Measurements from ENCODE around the gene BCAS3.
A peak's percentile ranks its signal among the peaks of the same experiment; 100 is the strongest.

BCAS3 gene

DNA sequence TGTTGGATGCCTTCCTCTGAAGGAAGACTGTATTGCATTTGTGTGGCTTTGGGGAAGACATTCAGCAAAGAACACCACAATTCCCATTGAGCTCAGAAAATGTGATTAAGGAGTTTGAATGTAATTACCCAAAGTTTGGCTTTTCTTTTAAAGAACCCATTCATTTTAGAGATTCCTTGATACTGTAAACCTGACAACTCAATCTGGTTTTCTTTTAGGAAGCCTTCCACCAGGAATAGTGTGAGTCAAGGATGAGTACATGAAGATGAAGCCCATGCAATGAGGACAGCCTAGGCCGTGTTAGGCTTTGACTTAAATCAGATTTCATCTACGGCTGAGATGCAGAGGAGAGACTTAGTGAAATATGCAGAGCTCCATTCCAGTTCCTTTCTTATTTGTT, 450.3 kb downstream of the BCAS3 start:
- TF ChIP-seq GATA1 (IDR thresholded peaks at IDR 0.05; ENCODE audit: low read depth, low read length) (no peak), POLR2A (IDR thresholded peaks at IDR 0.05; ENCODE audit: low read length) (no peak)
- no peak for DNase-seq

DNA sequence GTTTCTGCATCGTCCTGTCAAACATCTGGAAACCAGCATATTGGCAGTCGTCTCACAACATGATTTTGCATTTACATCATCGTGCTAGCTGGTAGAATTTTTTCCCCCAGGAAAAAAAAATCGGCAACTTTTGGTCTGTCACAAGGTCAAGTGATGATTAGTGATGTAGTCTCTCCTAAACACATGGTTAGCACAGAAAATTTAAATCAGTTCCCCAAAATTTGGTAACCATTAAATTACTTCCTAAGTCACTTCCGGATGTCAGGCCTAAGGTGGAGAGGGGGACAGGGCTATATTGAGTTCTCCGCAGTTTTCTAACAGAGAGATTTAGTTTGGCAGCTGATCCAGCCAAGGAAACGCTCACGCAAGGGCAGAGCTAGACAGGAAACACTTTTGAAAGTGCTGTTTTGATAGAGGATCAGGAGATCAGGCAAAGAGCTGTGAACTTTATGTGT, 451.0 kb downstream of the BCAS3 start:
- no peak for DNase-seq
- no peak for TF ChIP-seq GATA1 (IDR thresholded peaks at IDR 0.05; ENCODE audit: low read depth, low read length)
- no peak for TF ChIP-seq POLR2A (IDR thresholded peaks at IDR 0.05; ENCODE audit: low read length)

DNA sequence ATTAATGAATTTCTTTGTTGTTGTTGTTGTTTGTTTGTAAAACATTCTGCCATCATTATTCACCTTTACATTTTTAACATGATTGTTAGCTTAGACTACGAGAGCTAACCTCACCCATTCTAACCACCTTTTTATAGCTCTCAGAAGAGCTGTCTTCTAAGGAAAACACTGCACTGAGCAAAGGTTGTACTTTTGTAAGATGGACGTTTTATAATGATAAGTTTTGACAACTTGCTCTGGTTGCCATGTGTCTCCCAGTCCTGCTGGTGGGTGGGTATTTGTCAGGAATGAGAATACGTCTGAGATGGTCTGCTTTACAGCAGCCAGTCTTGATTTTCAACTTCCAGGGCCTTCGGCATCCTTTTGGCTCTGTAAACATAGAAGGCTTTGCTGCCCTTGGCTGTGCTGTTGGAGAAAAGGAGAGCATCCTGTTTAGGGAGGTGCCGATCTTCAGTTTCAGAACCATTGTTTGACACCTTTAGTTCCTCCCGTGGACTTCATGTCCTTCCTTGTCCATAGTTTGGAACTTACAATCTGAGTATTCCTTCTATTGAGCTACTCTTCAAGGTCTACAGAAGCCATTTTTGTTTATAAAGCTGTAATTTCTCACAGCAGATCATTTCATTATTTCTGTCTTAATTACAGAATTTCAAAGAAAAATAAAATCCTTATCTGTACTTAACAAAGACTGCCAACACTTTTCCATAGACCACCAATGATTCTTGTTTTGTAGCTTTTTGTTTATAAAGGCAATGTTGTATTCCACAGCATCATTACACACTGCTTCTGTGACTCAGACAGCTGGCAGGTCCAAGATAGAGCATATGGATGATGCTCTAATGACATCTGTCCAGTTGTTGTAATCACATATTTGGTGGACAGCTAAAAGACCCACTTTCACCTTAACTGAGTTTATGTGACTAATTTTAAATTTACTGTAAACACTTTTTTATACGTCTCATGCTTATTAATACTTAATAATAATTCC, 451.9 kb downstream of the BCAS3 start:
- no peak for TF ChIP-seq POLR2A (IDR thresholded peaks at IDR 0.05; ENCODE audit: low read length)
- TF ChIP-seq GATA1 (IDR thresholded peaks at IDR 0.05; ENCODE audit: low read depth, low read length), result no peak

DNA sequence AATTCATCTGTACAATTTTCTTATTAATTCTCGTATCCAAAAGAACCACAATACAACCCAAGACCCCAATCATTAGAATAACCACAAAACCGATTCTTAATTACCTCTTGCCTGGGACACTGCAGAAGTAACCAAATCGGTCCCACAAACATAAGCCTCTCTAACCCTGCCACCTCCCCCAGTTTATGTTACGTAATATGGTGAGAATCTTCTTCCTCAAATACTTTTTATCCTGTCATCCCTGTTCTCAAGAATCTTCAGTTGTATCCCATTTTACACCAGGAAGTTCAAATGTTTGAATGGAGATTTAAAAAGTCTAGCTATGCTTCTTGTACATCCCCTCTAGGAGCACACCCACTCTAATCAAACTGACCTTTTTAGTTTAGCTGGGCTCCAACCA, 452.7 kb downstream of the BCAS3 start:
- no peak for TF ChIP-seq POLR2A (IDR thresholded peaks at IDR 0.05; ENCODE audit: low read length)
- no peak for TF ChIP-seq GATA1 (IDR thresholded peaks at IDR 0.05; ENCODE audit: low read depth, low read length)
- DNase-seq, result no peak

More for the DNA sequence above, 451.9 kb downstream of the BCAS3 start:
- DNase-seq, result no peak

DNA sequence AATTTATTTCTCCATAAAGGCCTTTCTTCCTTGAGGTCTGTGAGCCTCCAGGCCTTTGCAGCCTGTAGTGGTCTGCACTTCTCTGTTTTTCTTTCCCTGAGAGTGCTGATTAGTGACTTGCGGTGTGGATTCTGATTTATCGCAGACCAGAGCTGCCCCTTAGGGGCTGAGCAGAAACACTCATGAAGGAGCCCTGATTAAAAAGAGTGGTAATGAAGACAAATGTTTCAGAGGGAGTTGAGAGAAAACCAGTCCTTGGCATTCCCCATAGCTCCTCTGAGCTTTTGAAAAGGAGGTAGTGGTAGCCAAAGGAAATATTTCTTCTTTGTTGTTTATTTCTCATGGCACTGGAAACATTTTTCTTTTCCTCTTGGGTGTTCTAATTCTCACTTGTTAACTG, 453.9 kb downstream of the BCAS3 start:
- TF ChIP-seq POLR2A (IDR thresholded peaks at IDR 0.05; ENCODE audit: low read length) (no peak), GATA1 (IDR thresholded peaks at IDR 0.05; ENCODE audit: low read depth, low read length) (no peak)
- no peak for DNase-seq

DNA sequence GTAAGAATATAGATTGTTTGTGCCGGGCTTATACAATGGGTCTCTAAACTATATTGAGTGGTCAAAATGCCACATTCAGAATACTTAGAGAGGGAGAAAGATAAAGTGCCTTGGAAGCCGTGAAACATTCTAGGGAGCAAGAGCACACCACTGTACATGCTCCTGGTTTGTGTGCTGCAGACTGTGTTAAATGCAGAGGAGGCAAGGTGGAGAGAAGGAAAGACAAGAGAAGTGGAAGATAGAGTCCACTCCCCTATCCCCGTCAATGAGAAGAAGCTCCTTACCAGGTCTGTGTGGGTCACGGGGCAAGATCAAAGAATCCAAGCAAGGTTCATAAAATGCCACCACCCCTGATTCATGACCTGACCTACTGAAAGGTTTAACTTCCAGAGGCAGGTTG, 454.9 kb downstream of the BCAS3 start:
- TF ChIP-seq POLR2A (IDR thresholded peaks at IDR 0.05; ENCODE audit: low read length) (no peak), GATA1 (IDR thresholded peaks at IDR 0.05; ENCODE audit: low read depth, low read length) (no peak)
- no peak for DNase-seq

DNA sequence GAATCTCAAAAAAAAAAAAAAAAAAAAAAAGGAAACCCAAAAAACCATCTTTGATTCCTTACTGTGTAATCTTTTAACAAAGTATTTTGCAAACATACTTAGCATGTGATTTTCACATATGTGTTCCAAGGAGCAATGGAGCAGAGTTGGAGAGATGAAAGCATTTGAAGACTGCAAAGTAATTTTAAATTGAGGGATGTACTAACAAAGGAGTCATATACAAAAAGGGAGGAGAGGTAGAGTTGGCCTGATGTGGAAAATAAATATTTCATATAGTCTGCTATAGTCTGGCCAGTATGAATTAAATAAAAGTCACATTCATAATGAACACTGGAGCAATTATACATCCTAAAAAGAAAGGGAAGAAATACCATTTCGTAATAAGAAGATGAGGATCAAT, 456.2 kb downstream of the BCAS3 start:
- DNase-seq, result no peak
- TF ChIP-seq GATA1 (IDR thresholded peaks at IDR 0.05; ENCODE audit: low read depth, low read length) (no peak), POLR2A (IDR thresholded peaks at IDR 0.05; ENCODE audit: low read length) (no peak)

DNA sequence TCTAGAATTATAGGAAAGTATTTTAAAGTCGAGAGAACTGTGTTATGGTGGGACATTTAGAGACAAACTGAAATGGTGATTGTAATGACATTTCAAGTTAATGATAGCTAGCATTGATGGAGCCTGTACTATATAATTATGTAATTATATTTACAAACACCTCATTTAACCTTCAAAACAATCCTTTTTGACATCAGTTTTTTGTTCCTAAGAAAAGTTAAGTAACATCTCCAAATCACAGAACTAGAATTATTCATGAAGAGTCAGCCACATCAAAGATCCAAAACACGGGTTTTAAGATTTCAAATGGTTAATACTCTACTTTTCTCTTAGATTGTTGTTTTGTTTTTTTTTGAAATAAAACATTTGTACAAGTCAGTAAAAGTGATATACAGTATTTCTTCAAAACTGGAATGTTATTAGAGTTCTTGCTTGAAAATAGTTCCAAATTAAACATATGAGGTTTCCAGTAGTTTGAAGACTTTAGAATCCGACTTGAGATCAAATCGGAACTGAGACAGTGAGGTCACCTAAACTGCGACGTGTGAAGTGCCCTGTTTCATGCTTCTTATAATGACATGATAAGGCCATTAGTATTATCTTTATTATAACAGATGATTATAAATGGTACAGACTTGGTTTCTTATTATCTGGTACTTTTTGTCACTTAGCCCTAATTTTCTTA, 457.0 kb downstream of the BCAS3 start:
- no peak for DNase-seq
- TF ChIP-seq GATA1 (IDR thresholded peaks at IDR 0.05; ENCODE audit: low read depth, low read length) (no peak), POLR2A (IDR thresholded peaks at IDR 0.05; ENCODE audit: low read length) (no peak)

DNA sequence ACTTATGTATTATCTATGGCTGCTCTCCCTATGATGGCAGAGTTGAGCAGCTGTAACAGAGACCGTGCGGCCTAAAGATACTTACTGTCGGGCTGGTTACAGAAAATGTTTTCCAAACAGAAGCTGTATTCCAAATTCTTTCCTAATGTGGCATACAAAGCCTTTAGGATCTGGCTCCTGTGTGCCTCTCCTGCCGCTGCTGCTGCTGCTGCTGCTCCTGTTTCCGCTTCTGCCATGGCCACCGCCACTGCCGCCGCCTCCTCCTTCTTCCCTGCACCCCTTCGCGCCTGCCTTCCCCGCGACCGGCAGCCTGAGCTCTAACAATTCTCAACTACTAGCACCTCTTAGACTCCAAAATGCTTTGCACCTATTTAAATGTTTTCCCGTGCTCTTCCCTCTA, 458.1 kb downstream of the BCAS3 start:
- no peak for TF ChIP-seq GATA1 (IDR thresholded peaks at IDR 0.05; ENCODE audit: low read depth, low read length)
- no peak for DNase-seq

DNA sequence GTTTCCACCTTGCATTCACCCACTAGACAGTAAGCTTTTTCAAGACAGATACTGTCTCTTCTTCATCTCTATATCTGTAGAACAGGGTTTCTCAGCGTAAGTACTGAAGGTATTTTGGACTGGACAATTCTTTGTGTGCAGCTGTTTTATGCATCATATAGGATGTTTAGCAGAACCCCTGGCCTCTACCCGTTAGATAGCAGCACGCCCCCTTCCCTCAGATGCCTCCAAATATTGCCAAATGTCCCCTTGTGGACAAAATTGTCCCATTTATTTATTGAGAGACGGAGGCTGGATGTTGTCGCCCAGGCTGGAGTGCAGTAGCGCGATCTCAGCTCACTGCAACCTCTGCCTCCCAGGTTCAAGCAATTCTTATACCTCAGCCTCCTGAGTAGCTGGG, 458.6 kb downstream of the BCAS3 start:
- no peak for DNase-seq
- no peak for TF ChIP-seq GATA1 (IDR thresholded peaks at IDR 0.05; ENCODE audit: low read depth, low read length)
- TF ChIP-seq POLR2A (IDR thresholded peaks at IDR 0.05; ENCODE audit: low read length), result no peak

DNA sequence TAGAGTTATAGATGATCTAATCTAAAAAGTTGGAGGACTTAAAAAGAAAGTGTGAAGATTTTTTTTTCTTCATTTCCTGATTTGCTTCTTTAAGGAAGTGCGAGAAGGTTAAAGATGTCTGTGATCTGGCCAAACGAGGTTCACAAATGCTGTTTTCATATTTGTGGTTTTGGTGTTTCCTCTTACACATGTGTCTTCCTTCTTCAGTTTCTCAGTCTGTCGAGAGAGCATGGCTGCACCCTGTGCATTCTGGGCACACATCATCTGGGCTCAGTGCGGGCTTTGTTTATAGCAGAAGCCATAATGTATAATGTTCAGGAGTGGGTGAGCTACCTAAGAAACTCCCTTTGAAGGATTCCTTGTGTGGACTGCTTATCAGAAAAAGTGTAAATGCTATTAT, 461.6 kb downstream of the BCAS3 start:
- DNase-seq, result no peak
- TF ChIP-seq POLR2A (IDR thresholded peaks at IDR 0.05; ENCODE audit: low read length), result no peak
- TF ChIP-seq GATA1 (IDR thresholded peaks at IDR 0.05; ENCODE audit: low read depth, low read length), result no peak

DNA sequence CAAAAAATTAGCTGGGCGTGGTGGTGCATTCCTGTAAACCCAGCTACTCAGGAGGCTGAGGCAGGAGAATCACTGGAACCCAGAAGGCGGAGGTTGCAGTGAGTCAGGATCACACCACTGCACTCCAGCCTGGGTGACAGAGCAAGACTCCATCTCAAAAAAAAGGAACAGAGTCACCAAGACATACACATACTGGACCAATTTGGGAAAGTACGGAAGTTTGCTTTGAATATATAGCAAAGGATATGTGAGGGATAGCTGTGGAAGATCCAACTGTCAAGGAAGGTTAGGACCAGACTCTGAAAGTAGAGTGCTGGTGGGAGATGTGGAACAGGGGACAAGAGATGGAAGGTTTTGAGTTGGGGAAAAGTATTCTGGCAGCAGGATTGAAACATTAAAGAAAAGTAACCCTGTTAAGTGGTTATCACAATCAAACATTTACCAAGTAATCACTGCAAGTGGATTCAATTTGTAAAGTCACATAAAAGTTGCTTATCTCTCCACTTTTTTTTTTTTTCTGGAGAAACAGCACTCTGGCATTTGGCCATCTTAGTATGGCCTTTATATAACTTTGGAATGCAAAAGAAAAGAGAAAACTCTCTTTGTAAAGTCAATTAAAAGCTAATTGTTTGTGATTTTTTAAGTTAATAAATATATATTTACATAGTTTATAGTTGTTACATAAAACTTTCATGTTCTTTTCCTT, 462.6 kb downstream of the BCAS3 start:
- TF ChIP-seq POLR2A (IDR thresholded peaks at IDR 0.05; ENCODE audit: low read length) (no peak), GATA1 (IDR thresholded peaks at IDR 0.05; ENCODE audit: low read depth, low read length) (no peak)
- no peak for DNase-seq

DNA sequence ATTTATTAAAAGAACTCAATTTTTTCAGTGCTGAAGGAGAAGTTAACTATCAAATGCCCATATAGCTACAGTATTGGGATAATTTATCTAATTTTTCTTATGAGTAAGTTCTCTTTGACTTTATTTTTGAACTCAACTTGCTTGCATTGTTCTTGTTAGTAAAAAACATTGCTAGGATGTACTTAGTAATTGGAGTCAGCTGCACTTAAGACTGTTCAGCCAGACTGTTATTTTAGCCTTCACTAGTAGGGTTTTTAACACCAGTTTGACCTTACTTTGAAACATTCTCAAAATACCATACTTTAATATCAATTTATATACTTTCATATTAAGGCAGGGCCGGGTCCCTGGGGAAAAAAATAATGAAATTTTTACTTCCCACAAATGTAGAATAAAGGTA, 465.4 kb downstream of the BCAS3 start:
- no peak for TF ChIP-seq GATA1 (IDR thresholded peaks at IDR 0.05; ENCODE audit: low read depth, low read length)
- no peak for TF ChIP-seq POLR2A (IDR thresholded peaks at IDR 0.05; ENCODE audit: low read length)
- DNase-seq, result no peak

DNA sequence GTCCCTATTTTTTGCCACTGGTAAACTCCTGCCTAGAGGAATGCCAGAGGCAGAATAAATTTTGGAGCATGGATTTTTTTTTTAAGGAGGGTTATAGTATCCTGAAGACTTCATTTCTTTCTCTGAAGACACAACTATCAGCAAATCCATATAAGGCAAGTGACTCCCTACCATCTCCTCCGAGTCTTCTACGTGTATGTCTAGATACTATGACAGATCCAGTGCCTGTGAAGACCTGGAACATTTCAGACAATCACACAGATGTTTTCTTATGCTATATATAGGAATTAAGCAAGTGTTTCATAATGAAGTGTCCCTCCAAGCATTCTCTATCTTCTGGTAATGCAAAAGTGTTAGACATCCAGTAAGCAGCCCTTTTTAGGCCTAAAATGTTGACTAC, 466.5 kb downstream of the BCAS3 start:
- TF ChIP-seq GATA1 (IDR thresholded peaks at IDR 0.05; ENCODE audit: low read depth, low read length) (no peak), POLR2A (IDR thresholded peaks at IDR 0.05; ENCODE audit: low read length) (no peak)
- peak in 1 of 2 experiments; percentile 60 for DNase-seq

All from erythroblast (primary cell).